ENCODE results near the gene CETP. TPM values are rescaled to one million over a fixed set of nuclear protein-coding genes. Genes with fewer than 3 reads are reported as not detected.
A peak's percentile ranks its signal among the peaks of the same experiment; 100 is the strongest.

Gene CETP
- total and polyA plus RNA-seq, 2 of the 13 experiments (the other 11 are each of a cell fraction or from before 2014, with no cell fraction given) = 0.31 to 9.8 TPM

- TF ChIP-seq ZHX2 (IDR thresholded peaks at IDR 0.05; ENCODE audit: low read depth) (no peak), ZHX2 (CRISPR knock-in tag; IDR thresholded peaks at IDR 0.05; ENCODE audit: borderline replicate concordance) (no peak), ZNF607 (CRISPR knock-in tag; IDR thresholded peaks at IDR 0.05; ENCODE audit: borderline replicate concordance) (no peak), REST (IDR thresholded peaks at IDR 0.05; ENCODE audit: borderline replicate concordance in 1 of 2, low read depth in 1 of 2, low read length in 2 of 2) (0 out of 4 replicates have a peak, but pooled peaks of 1 of the 2 experiments have one; percentile 20), CHCHD3 (CRISPR knock-in tag; IDR thresholded peaks at IDR 0.05) (no peak), EZH2 (conservative IDR thresholded peaks at IDR 0.05; ENCODE audit: low read depth, low read length) (no peak), ZMAT5 (CRISPR knock-in tag; IDR thresholded peaks at IDR 0.05; ENCODE audit: borderline replicate concordance, low read depth) (no peak), TBL1XR1 (IDR thresholded peaks at IDR 0.05; ENCODE audit: borderline replicate concordance, low read length, partially characterized antibody) (no peak), TAF1 (CRISPR knock-in tag; IDR thresholded peaks at IDR 0.05) (no peak), ZC3H13 (CRISPR knock-in tag; IDR thresholded peaks at IDR 0.05) (no peak), KLF13 (CRISPR knock-in tag; IDR thresholded peaks at IDR 0.05) (no peak), TFDP1 (CRISPR knock-in tag; IDR thresholded peaks at IDR 0.05; ENCODE audit: borderline replicate concordance) (no peak), ZNF747 (CRISPR knock-in tag; IDR thresholded peaks at IDR 0.05; ENCODE audit: borderline replicate concordance) (peak; percentile 79; the same call in 1 of the 2 replicates), CEBPB (IDR thresholded peaks at IDR 0.05; ENCODE audit: borderline replicate concordance, low read depth, low read length) (peak; percentile 97), ZMYM2 (CRISPR knock-in tag; IDR thresholded peaks at IDR 0.05) (peak; percentile 97), NFE2L2 (IDR thresholded peaks at IDR 0.05; ENCODE audit: low read length) (no peak), ZNF839 (CRISPR knock-in tag; IDR thresholded peaks at IDR 0.05; ENCODE audit: borderline replicate concordance) (peak; percentile 63; the same call in 1 of the 2 replicates)
These were observed 2.7 kb downstream of the CETP start (continued) for GRCh38 chr16:56964243-56965148.
